PC-9 (cell line): ENCODE results near the gene GSN. TPM values are rescaled to one million over a fixed set of nuclear protein-coding genes. Genes with fewer than 3 reads are reported as not detected.

Source experiments
- BruUV-seq: library from RNA; stranded (reverse); fragments of 400-500 nt; replicated peaks from 2 replicates; lab custom pipeline; 2021; lab: Mats Ljungman, UMichigan
- CTCF ChIA-PET: fragments of 300-600 bp; sonication (Branson Sonifier 250); formaldehyde crosslinking; loops from one replicate; lab custom pipeline; 2022; ENCODE audit warnings: antibody characterized with exemption; lab: Charles Lee
- POLR2A ChIA-PET: fragments of 300-600 bp; sonication (Branson Sonifier 250); formaldehyde crosslinking; loops from one replicate; lab custom pipeline; 2022; ENCODE audit warnings: antibody characterized with exemption; ENCODE audit not compliant: unreplicated experiment; lab: Charles Lee
- DNase-seq, 2 experiments: peaks; one replicate each; pipeline versions ENCODE4 v3.0.0 to v3.0.0-alpha.2; 2015 to 2022; ENCODE audit warnings: mixed read lengths in 1 of 2
- H2AFZ ChIP-seq: fragments of 200-600 bp; sonication (generic); 2 replicates; pipeline ENCODE4 v1.8.1; 2017; ENCODE audit warnings: antibody characterized with exemption
- H3F3A ChIP-seq: fragments of 200-600 bp; sonication (generic); 2 replicates; pipeline ENCODE4 v1.8.1; 2017; ENCODE audit warnings: antibody characterized with exemption, mild to moderate bottlenecking, low read depth; ENCODE audit not compliant: insufficient read depth
- H3K27ac ChIP-seq: fragments of 200-600 bp; sonication (generic); 2 replicates; pipeline ENCODE4 v1.6.1; 2016; ENCODE audit warnings: mixed run types
- H3K27me3 ChIP-seq: fragments of 200-600 bp; sonication (generic); 2 replicates; pipeline ENCODE4 v1.6.1; 2016; ENCODE audit warnings: low read depth, mixed run types; ENCODE audit not compliant: insufficient read depth
- H3K36me3 ChIP-seq: fragments of 200-600 bp; sonication (generic); 2 replicates; pipeline ENCODE4 v1.6.1; 2016; ENCODE audit warnings: low read depth, mixed run types
- H3K4me1 ChIP-seq: fragments of 200-600 bp; sonication (generic); replicated peaks from 2 replicates; pipeline ENCODE4 v1.6.1; 2016; ENCODE audit warnings: mixed run types; ENCODE audit not compliant: insufficient read depth
- H3K4me2 ChIP-seq: fragments of 200-600 bp; sonication (generic); 2 replicates; pipeline ENCODE4 v1.6.1; 2017; ENCODE audit warnings: mixed run types
- H3K4me3 ChIP-seq: fragments of 200-600 bp; sonication (generic); 2 replicates; pipeline ENCODE4 v1.6.1; 2016; ENCODE audit warnings: mixed run types
- H3K79me2 ChIP-seq: fragments of 200-600 bp; sonication (generic); 2 replicates; pipeline ENCODE4 v1.6.1; 2017; ENCODE audit warnings: low read depth, mixed run types
- H3K9me2 ChIP-seq: fragments of 200-600 bp; sonication (generic); 2 replicates; pipeline ENCODE4 v1.8.1; 2017; ENCODE audit warnings: mild to moderate bottlenecking; ENCODE audit not compliant: insufficient read depth
- H3K9me3 ChIP-seq: fragments of 200-600 bp; sonication (generic); 2 replicates; pipeline ENCODE4 v1.8.1; 2016; ENCODE audit warnings: low read depth; ENCODE audit not compliant: insufficient read depth
- H4K20me1 ChIP-seq: fragments of 200-600 bp; sonication (generic); 2 replicates; pipeline ENCODE4 v1.8.1; 2017; ENCODE audit not compliant: insufficient read depth
- EZH2 ChIP-seq: fragments of 200-600 bp; sonication (generic); IDR thresholded peaks from 2 replicates; pipeline ENCODE4 v1.8.0; 2017; ENCODE audit warnings: antibody characterized with exemption, low read depth
- intact Hi-C: fragments of 100-400 bp; cut with micrococcal nuclease; formaldehyde crosslinking; loops from one replicate; pipeline ENCODE4 v1.10.0; 2022; ENCODE audit not compliant: unreplicated experiment
- total RNA-seq: library from RNA; stranded (reverse); gene quantifications from 2 replicates; pipeline ENCODE4 v1.2.3, GENCODE V29; 2021
- TF ChIP-seq, protein P1 (sequence below): fragments of 200-600 bp; sonication (generic); conservative IDR thresholded peaks from 2 replicates; pipeline ENCODE4 v1.6.1; 2017; ENCODE audit warnings: mixed run types, antibody characterized with exemption, mild to moderate bottlenecking, moderate library complexity

GSN gene
- total RNA-seq, 1 experiment from 2014 or later = 135 TPM

DNA sequence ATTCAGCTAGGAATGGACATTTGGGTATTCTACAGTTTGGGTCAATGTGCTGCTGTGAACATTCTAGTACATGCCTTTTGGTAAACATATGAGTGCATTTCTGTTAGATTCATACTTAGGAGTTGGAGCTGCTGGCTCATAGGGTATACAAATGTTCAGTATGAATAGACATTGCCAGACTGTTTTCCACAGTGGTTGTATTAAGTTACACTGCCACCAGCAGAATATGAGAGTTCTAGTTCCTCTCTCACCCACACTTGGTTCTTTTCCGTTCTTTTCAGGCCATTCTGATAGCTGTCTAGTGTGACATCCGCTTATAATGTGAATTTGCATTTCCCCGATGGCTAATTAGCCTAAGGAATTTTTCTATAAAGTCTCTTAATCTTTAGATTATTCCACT lies 77.1 kb downstream of the GSN start:
- TF ChIP-seq, protein P1, sequence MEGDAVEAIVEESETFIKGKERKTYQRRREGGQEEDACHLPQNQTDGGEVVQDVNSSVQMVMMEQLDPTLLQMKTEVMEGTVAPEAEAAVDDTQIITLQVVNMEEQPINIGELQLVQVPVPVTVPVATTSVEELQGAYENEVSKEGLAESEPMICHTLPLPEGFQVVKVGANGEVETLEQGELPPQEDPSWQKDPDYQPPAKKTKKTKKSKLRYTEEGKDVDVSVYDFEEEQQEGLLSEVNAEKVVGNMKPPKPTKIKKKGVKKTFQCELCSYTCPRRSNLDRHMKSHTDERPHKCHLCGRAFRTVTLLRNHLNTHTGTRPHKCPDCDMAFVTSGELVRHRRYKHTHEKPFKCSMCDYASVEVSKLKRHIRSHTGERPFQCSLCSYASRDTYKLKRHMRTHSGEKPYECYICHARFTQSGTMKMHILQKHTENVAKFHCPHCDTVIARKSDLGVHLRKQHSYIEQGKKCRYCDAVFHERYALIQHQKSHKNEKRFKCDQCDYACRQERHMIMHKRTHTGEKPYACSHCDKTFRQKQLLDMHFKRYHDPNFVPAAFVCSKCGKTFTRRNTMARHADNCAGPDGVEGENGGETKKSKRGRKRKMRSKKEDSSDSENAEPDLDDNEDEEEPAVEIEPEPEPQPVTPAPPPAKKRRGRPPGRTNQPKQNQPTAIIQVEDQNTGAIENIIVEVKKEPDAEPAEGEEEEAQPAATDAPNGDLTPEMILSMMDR = no peak
- CTCF ChIA-PET = interaction anchor here (0.5 kb wide), 1 partner anchor 123 kb away, joined by 3 read pairs; no protein-coding TSS in a partner anchor
- Histone ChIP-seq H3K9me3 (no peaks in the 10 kb centered on the region), H3K4me1 (peaks cover 24% of the 10 kb centered on the region), H3K36me3 (no peaks in the 10 kb centered on the region), H3K79me2 (no peaks in the 10 kb centered on the region), H3F3A (peaks cover 4% of the 10 kb centered on the region; the same call in 1 of the 2 replicates), H3K9me2 (no peaks in the 10 kb centered on the region), H3K4me2 (0 out of 2 replicates have a peak overlapping the region, but pooled peaks have one; percentile 4), H3K4me3 (no peak overlapping the region), H3K27me3 (no peaks in the 10 kb centered on the region), H2AFZ (peak overlapping the region; percentile 65; the same call in 1 of the 2 replicates), H3K27ac (no peak overlapping the region; the same call in 1 of the 2 replicates), H4K20me1 (no peaks in the 10 kb centered on the region)
- no TSS peak for BruUV-seq
- POLR2A ChIA-PET = no interaction called here
- intact Hi-C loops = no loop called here
- no peak for DNase-seq

DNA sequence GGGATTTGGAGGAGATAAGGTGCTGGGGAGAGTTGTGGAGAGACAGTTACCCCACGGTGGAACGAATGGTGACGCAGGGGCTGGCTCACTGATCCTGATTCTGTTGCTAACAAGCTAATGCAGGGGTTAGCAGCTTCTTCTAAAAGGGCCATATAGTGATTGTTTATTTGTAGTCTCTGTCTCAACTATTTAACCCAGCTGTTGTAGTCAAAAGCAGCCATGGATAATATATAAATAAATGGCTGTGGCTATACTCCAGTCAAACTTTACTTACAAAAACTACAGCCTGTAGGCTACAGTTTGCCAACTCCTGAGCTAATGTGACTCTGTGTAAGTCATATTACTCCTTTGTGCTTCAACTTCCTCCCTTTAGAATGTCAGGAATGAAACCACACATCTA lies 80.3 kb downstream of the GSN start:
- H3K79me2 ChIP-seq = no peaks in the 10 kb centered on the region
- no peak overlapping the region for H3K4me3 ChIP-seq
- ChIA-PET POLR2A (interaction anchor here (0.5 to 0.6 kb wide), 2 partner anchors 32 to 127 kb away, joined by 3 read pairs; no protein-coding TSS in a partner anchor), CTCF (interaction anchor here (0.5 to 1.3 kb wide), 2 partner anchors 28 to 52 kb away, joined by 3 to 4 read pairs; no protein-coding TSS in a partner anchor)
- DNase-seq = no peak
- no peak for TF ChIP-seq EZH2
- TF ChIP-seq, protein P1 = no peak
- H3K27ac ChIP-seq = no peak overlapping the region
- no peaks in the 10 kb centered on the region for H3K36me3 ChIP-seq
- no peak overlapping the region for H2AFZ ChIP-seq
- no peaks in the 10 kb centered on the region for H3K9me3 ChIP-seq
- intact Hi-C loops = no loop called here
- H3K27me3 ChIP-seq = no peaks in the 10 kb centered on the region
- H3F3A ChIP-seq = peaks cover 17% of the 10 kb centered on the region
- H4K20me1 ChIP-seq = no peaks in the 10 kb centered on the region
- H3K4me2 ChIP-seq = no peak overlapping the region
- no TSS peak for BruUV-seq
- H3K4me1 ChIP-seq = peaks cover 21% of the 10 kb centered on the region
- H3K9me2 ChIP-seq = no peaks in the 10 kb centered on the region

DNA sequence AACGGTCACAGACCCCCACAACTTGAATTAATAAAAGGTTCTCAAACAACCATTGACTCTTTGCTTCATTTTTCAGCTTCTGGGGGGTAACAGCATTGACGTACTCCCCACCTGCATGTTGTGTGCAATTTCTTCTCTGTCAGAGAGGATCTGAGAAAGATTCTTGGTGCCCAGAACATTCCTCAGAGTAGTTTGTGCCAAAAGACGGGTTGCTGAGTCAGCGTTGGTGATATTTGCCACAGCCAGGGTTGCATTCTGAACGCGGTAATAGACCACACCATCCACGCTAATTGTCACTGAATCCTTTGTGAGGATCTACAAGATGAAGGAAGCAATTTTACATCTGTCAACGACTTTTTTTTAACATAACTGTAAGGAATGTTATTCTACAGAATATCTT lies 81.0 kb downstream of the GSN start:
- no peaks in the 10 kb centered on the region for H4K20me1 ChIP-seq
- no peak for DNase-seq
- peaks cover 17% of the 10 kb centered on the region for H3F3A ChIP-seq
- no peaks in the 10 kb centered on the region for H3K9me2 ChIP-seq
- no peaks in the 10 kb centered on the region for H3K36me3 ChIP-seq
- H3K4me1 ChIP-seq = peaks cover 21% of the 10 kb centered on the region
- no peaks in the 10 kb centered on the region for H3K27me3 ChIP-seq
- no peak overlapping the region for H3K4me3 ChIP-seq
- H3K9me3 ChIP-seq = no peaks in the 10 kb centered on the region
- no TSS peak for BruUV-seq
- intact Hi-C loops = no loop called here
- TF ChIP-seq EZH2 = no peak
- TF ChIP-seq, protein P1 = no peak
- H3K79me2 ChIP-seq = no peaks in the 10 kb centered on the region
- CTCF ChIA-PET = interaction anchor here (1.3 kb wide), 1 partner anchor 29 kb away, joined by 3 read pairs; no protein-coding TSS in a partner anchor
- POLR2A ChIA-PET = no interaction called here
- no peak overlapping the region for H3K27ac ChIP-seq
- H3K4me2 ChIP-seq = no peak overlapping the region
- H2AFZ ChIP-seq = no peak overlapping the region
